Measurements from ENCODE around the gene ALDH1B1.

Gene ALDH1B1

DNA sequence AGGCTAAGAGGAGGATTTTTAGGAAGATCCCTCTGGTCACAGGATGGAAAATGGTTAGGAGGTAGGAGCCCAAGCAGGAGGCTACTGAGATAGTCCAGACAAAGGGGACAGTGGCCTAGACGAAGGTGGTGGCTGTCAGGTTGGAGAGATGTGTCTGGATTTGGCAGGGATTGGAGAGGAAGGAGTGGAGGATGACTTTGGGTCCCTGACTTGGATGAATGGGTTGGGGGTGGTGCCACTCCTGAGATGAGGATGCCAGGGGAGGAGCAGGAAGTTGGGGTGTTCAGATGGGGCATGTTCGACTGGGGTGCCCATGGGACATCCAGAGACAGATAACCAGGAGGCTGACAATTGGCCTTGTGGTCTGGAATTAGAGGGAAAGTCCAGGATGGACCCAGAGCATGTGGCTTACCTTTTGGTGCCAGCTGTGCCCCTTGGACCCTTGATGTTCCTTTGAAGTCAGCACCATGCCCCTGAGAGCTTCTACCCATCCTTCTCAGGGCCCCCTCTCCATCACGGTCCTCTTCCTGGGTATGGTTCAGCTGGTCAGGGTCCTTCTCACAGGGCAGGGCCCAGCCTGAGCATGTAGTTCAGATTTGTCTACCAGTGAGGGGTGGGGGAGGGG is 46.9 kb downstream of the ALDH1B1 start:
- TF ChIP-seq, protein P1, sequence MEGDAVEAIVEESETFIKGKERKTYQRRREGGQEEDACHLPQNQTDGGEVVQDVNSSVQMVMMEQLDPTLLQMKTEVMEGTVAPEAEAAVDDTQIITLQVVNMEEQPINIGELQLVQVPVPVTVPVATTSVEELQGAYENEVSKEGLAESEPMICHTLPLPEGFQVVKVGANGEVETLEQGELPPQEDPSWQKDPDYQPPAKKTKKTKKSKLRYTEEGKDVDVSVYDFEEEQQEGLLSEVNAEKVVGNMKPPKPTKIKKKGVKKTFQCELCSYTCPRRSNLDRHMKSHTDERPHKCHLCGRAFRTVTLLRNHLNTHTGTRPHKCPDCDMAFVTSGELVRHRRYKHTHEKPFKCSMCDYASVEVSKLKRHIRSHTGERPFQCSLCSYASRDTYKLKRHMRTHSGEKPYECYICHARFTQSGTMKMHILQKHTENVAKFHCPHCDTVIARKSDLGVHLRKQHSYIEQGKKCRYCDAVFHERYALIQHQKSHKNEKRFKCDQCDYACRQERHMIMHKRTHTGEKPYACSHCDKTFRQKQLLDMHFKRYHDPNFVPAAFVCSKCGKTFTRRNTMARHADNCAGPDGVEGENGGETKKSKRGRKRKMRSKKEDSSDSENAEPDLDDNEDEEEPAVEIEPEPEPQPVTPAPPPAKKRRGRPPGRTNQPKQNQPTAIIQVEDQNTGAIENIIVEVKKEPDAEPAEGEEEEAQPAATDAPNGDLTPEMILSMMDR (IDR thresholded peaks at IDR 0.05; ENCODE audit: unreplicated experiment in 3 of 3) = no peak
- Mint-ChIP-seq H3K4me3 (no peak overlapping the region), H3K27me3 (ENCODE audit: low read depth) (peaks cover 24% of the 10 kb centered on the region), H3K36me3 (ENCODE audit: low read depth) (no peaks in the 10 kb centered on the region), H3K9me3 (no peaks in the 10 kb centered on the region), H3K27ac (no peak overlapping the region), H3K4me1 (no peaks in the 10 kb centered on the region)

DNA sequence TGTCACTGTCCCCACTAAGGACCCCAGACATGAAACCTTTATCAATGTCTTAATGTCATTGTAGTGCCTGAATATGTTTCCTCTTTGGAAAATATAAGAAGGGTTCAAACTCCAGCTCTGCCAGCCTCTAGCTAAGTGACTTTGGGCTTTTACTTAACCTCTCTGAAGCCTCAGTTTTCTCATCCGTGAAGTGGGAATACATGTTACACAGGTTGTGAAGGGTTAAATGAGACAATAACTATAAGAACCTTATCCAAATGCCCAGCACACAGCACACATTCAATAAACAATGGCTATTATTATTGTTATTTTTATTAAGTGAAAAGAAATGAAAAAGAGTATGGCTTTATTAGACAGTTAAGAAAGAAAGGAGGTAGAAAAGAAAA is 47.4 kb downstream of the ALDH1B1 start:
- H3K9me3 Mint-ChIP-seq = no peaks in the 10 kb centered on the region
- H3K27me3 Mint-ChIP-seq (ENCODE audit: low read depth) = peaks cover 24% of the 10 kb centered on the region
- no peaks in the 10 kb centered on the region for H3K4me1 Mint-ChIP-seq
- no peaks in the 10 kb centered on the region for H3K36me3 Mint-ChIP-seq (ENCODE audit: low read depth)
- TF ChIP-seq, protein P1 (IDR thresholded peaks at IDR 0.05; ENCODE audit: unreplicated experiment in 3 of 3) = no peak
- no peak overlapping the region for H3K27ac Mint-ChIP-seq
- no peak overlapping the region for H3K4me3 Mint-ChIP-seq

DNA sequence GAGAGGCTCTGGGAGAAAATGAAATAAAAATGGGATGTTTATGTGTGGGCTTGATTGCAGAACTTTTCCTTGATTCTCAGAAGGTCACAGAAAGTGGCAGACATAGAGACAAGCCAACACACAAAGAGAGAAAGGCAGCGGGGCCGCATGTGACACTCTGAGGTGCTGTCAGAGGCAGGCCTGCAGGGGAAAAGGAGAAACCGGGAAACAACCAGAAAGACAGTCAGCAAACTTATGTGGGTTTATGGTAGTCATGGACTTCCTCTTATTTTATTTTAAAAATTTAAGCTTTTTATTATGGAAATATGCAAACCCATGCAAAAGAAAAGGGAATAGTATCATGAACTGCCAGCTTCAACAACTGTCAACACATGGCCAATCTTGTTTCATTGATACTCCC is 48.0 kb downstream of the ALDH1B1 start:
- TF ChIP-seq, protein P1 (IDR thresholded peaks at IDR 0.05; ENCODE audit: unreplicated experiment in 3 of 3) = no peak
- Mint-ChIP-seq H3K9me3 (no peaks in the 10 kb centered on the region), H3K27ac (no peak overlapping the region), H3K27me3 (ENCODE audit: low read depth) (peaks cover 27% of the 10 kb centered on the region), H3K36me3 (ENCODE audit: low read depth) (no peaks in the 10 kb centered on the region), H3K4me3 (no peak overlapping the region), H3K4me1 (no peaks in the 10 kb centered on the region)

DNA sequence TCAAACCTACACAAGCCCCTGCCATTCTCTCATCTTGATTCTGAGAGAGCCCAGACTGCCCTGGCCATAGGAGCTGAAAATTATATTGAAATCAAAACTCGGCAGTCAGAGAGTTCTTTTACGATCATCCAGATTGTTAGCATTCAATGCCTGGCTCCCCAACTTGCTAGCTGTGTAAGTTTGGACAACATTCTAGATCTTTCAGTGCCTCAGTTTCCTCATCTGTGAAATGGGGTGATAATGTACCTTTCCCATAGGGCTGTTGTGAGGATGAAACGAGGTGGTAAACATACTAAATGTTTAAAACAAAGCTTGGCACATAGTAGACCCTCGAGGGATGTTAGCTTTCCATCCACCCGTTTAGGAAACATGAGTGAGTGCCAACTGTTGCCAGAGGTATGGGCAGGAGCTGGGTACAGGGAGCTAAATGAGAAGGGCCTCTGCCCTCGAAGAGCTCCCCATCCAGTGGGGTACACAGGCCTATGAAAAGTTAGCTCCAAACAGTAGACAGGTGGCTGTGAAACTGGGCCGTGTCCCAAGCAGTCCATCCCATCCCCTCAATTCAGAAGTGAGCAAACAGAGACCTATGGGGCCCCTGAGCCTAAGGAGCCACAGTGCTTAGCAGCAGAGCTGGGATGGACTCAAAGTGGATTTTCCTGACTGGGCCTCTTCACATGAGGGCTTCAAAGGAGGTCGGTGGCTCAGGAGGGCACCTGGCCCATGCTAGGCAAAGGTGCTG is 49.0 kb downstream of the ALDH1B1 start:
- Mint-ChIP-seq H3K9me3 (no peaks in the 10 kb centered on the region), H3K4me3 (no peak overlapping the region), H3K4me1 (no peaks in the 10 kb centered on the region), H3K27ac (no peak overlapping the region), H3K27me3 (ENCODE audit: low read depth) (peaks cover 27% of the 10 kb centered on the region), H3K36me3 (ENCODE audit: low read depth) (no peaks in the 10 kb centered on the region)
- TF ChIP-seq, protein P1 (IDR thresholded peaks at IDR 0.05; ENCODE audit: unreplicated experiment in 3 of 3) = no peak

DNA sequence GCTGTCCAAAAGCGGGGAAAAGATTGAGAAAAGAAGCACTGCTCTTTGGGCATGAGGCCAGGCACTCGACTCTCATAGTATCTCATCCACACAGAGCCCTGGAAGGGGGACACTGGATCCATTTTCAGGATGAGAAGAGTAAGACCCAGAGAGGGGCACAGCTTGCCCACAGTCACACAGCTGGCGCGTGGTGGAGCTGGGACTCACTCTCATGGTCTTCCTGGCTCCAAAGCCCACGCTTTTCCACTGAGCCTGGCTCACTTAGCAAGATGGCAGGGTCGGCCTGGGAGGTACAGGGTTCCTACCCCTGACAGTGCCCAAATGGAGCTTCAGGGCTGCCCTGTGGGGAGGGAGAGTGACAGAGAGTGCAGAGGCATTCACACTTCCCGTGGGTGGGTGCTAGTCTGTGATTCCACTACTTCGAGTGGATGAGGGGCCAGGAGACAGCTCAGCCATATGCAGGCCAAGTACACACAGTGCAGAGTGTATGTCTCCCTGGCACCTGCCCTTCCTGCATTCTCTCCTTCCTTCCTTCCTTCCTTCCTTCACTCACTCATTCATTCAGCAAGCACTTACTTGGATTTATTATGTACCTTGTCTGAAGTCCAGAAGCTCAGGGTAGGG is 50.1 kb downstream of the ALDH1B1 start:
- Mint-ChIP-seq H3K4me3 (no peak overlapping the region), H3K4me1 (no peaks in the 10 kb centered on the region), H3K36me3 (ENCODE audit: low read depth) (no peaks in the 10 kb centered on the region), H3K27ac (no peak overlapping the region), H3K27me3 (ENCODE audit: low read depth) (peaks cover 19% of the 10 kb centered on the region), H3K9me3 (no peaks in the 10 kb centered on the region)
- TF ChIP-seq, protein P1 (IDR thresholded peaks at IDR 0.05; ENCODE audit: unreplicated experiment in 3 of 3) = no peak

Data from nephron (organoid).